K562 (cell line): ENCODE data around the gene CDC45. TPM values are rescaled to one million over a fixed set of nuclear protein-coding genes. Genes with fewer than 3 reads are reported as not detected.

Experiments used
- ATAC-seq: fragments of 200-7000 bp; cut with Tn5 transposase; 3 replicates; pipeline ENCODE4 v1.9.1; 2020; ENCODE audit warnings: moderate library complexity
- BruUV-seq: library from RNA; stranded (reverse); fragments of 400-500 nt; replicated peaks from 2 replicates; lab custom pipeline; 2021; lab: Mats Ljungman, UMichigan
- CTCF ChIA-PET: fragments of 300-600 bp; formaldehyde crosslinking; extraction: SDS; loops from one replicate; lab custom pipeline; 2021; ENCODE audit warnings: low intra/inter-chr PET ratio; lab: Yijun Ruan, JAX
- POLR2A ChIA-PET: fragments of 300-600, 350-650 bp; sonication (Branson Sonifier 250); formaldehyde crosslinking; extraction: SDS; loops from one replicate; lab custom pipeline; 2021; ENCODE audit warnings: antibody characterized with exemption, inconsistent platforms; lab: Yijun Ruan, JAX
- DNase-seq, 4 experiments: peaks; one replicate each; pipeline versions ENCODE4 v3.0.0 to v3.0.0-alpha.2; 2011 to 2018; ENCODE audit warnings: low spot score in 3 of 4, mixed read lengths in 3 of 4; ENCODE audit errors: extremely low read depth in 1 of 4
- FAIRE-seq: peaks from 2 replicates; lab custom pipeline; 2011; peaks lifted over from hg19 to GRCh38; lab: Jason Lieb, UNC
- H2AFZ ChIP-seq: 2 replicates; pipeline ENCODE4 v1.6.0; 2011; ENCODE audit warnings: low read depth, low read length, control low read depth, inconsistent platforms
- H3K27ac ChIP-seq: fragments of 200-600 bp; 3 replicates; pipeline ENCODE4 v1.8.0; 2011; ENCODE audit warnings: low read depth, mild to moderate bottlenecking, control low read depth, inconsistent platforms, low read length, moderate library complexity, mixed read lengths; ENCODE audit errors: extremely low read depth
- H3K27me3 ChIP-seq, 2 experiments: fragments of 300-600 bp in 1 of 2; 2 replicates in 1 of 2; 3 replicates in 1 of 2; pipeline versions ENCODE4 v1.6.0 to v1.8.0; 2011; ENCODE audit warnings: inconsistent platforms in 2 of 2, low read length in 2 of 2, mild to moderate bottlenecking in 1 of 2, mixed read lengths in 1 of 2, moderate library complexity in 1 of 2; ENCODE audit not compliant: control insufficient read depth in 2 of 2, insufficient read depth in 2 of 2
- H3K36me3 ChIP-seq: fragments of 300-600 bp; 3 replicates; pipeline ENCODE4 v1.8.0; 2011; ENCODE audit warnings: mild to moderate bottlenecking, low read length, inconsistent platforms; ENCODE audit not compliant: control insufficient read depth, insufficient read depth
- H3K4me1 ChIP-seq, 2 experiments: fragments of 200-600 bp in 1 of 2; replicated peaks in 1 of 2; 2 replicates in 1 of 2; 3 replicates in 1 of 2; pipeline versions ENCODE4 v1.5.1 to v1.8.0; 2011; ENCODE audit warnings: inconsistent platforms in 2 of 2, low read length in 2 of 2, mild to moderate bottlenecking in 1 of 2, mixed read lengths in 1 of 2, moderate library complexity in 1 of 2; ENCODE audit not compliant: control insufficient read depth in 2 of 2, insufficient read depth in 2 of 2
- H3K4me2 ChIP-seq: 2 replicates; pipeline ENCODE4 v1.6.1; 2011; ENCODE audit warnings: low read length, control low read depth, inconsistent platforms, mixed read lengths; ENCODE audit not compliant: insufficient read depth
- H3K4me3 ChIP-seq: fragments of 200-600 bp; sonication (generic), shearing (Covaris generic); 2 replicates; pipeline ENCODE4 v1.5.1; 2016; ENCODE audit warnings: control low read depth, inconsistent platforms
- H3K79me2 ChIP-seq: fragments of 200-600 bp; 3 replicates; pipeline ENCODE4 v1.8.0; 2011; ENCODE audit warnings: low read length, inconsistent platforms; ENCODE audit not compliant: control insufficient read depth, insufficient read depth
- H3K9ac ChIP-seq, 2 experiments: 2 replicates each; pipeline versions ENCODE4 v1.6.0 to v1.6.1; 2011; ENCODE audit warnings: low read depth in 2 of 2, low read length in 2 of 2, control low read depth in 1 of 2, inconsistent platforms in 1 of 2, mild to moderate bottlenecking in 1 of 2, mixed read lengths in 1 of 2; ENCODE audit not compliant: insufficient read depth in 1 of 2
- H3K9me1 ChIP-seq: one replicate; pipeline ENCODE4 v1.6.0; 2011; ENCODE audit warnings: inconsistent platforms, mild to moderate bottlenecking, low read length, moderate library complexity; ENCODE audit not compliant: control insufficient read depth, insufficient read depth
- H3K9me3 ChIP-seq: replicated peaks from 2 replicates; pipeline ENCODE4 v1.5.1; 2011; ENCODE audit warnings: low read depth, low read length, inconsistent platforms; ENCODE audit not compliant: control insufficient read depth, insufficient read depth
- H4K20me1 ChIP-seq: replicated peaks from 2 replicates; pipeline ENCODE4 v1.6.1; 2011; ENCODE audit warnings: low read length, inconsistent platforms, mixed read lengths; ENCODE audit not compliant: control insufficient read depth, insufficient read depth
- BCL6 ChIP-seq: fragments of 250-450 bp; sonication (Bioruptor Pico); IDR thresholded peaks from 2 replicates; pipeline ENCODE4 v1.4.0; 2020
- E2F8 ChIP-seq: fragments of 450-650 bp; IDR thresholded peaks from 2 replicates; pipeline ENCODE4 v1.7.1; 2018; ENCODE audit warnings: mild to moderate bottlenecking, low read depth; ENCODE audit not compliant: partially characterized antibody
- FOS ChIP-seq: IDR thresholded peaks from 3 replicates; pipeline ENCODE4 v1.6.1; 2011; ENCODE audit not compliant: insufficient read length; ENCODE audit errors: extremely low read depth
- MBD2 ChIP-seq: sonication (generic); IDR thresholded peaks from 2 replicates; pipeline ENCODE4 v1.6.1; 2016; ENCODE audit warnings: low read depth, borderline replicate concordance
- ZBTB26 ChIP-seq: fragments of 450-650 bp; formaldehyde crosslinking; IDR thresholded peaks from 2 replicates; pipeline ENCODE4 v1.4.0; 2022; ENCODE audit warnings: missing genetic modification characterization
- ZC3H11A ChIP-seq: IDR thresholded peaks from 2 replicates; pipeline ENCODE4 v1.6.1; 2012; ENCODE audit warnings: low read depth, low read length, improper control_type of control experiment
- WGBS: fragments of 100-300 bp; shearing (Covaris generic); methylation state at CpG from one replicate; pipeline ENCODE4 v1.1.6; 2016; ENCODE audit warnings: low coverage, mixed read lengths; ENCODE audit not compliant: insufficient coverage; ENCODE audit errors: missing lambda C conversion rate; 5-methylcytosine and 5-hydroxymethylcytosine counted together
- in situ Hi-C: fragments of 300-500 bp; cut with MboI; formaldehyde crosslinking; loops from 4 replicates; pipeline ENCODE4 v1.15.0; 2018; ENCODE audit warnings: inconsistent platforms, mixed read lengths
- intact Hi-C: fragments of 100-400 bp; cut with micrococcal nuclease; formaldehyde crosslinking; loops from 2 replicates; pipeline ENCODE4 v1.14.2; 2022
- polyA plus RNA-seq, 8 experiments: library from polyadenylated mRNA; depleted of rRNA in 4 of 8; stranded (reverse) in 5 of 8; unstranded in 3 of 8; fragments of >200 nt; fragmentation: Nextera tagmentation in 2 of 8; fragmentation: Illumina TruSeq in 1 of 8; extraction: Ambion mirVana in 2 of 8; extraction: Trizol in 1 of 8; gene quantifications; 2 replicates each; pipeline versions ENCODE4 v1.2.1 to v1.2.3, GENCODE V29; 2011 to 2014; ENCODE audit warnings: inconsistent platforms in 1 of 8, missing spikeins in 1 of 8
- total RNA-seq, 7 experiments: library from RNA; depleted of rRNA in 6 of 7; stranded (reverse); fragments of >200 nt in 6 of 7; fragmentation: Illumina TruSeq in 2 of 7; extraction: Trizol in 2 of 7; gene quantifications; 2 replicates each; pipeline versions ENCODE4 v1.2.1 to v1.2.3, GENCODE V29; 2011 to 2021; ENCODE audit warnings: low replicate concordance in 1 of 7
- TF ChIP-seq, protein P1 (sequence below): fragments of 250-450 bp; sonication (Bioruptor Pico); IDR thresholded peaks from 2 replicates; pipeline ENCODE4 v1.4.0; 2020; ENCODE audit warnings: mild to moderate bottlenecking, moderate library complexity
- TF ChIP-seq, protein P2 (sequence below): fragments of 450-650 bp; formaldehyde crosslinking; IDR thresholded peaks from 2 replicates; pipeline ENCODE4 v1.4.0; 2020; ENCODE audit warnings: mild to moderate bottlenecking, mixed read lengths

Gene CDC45
- total and polyA plus RNA-seq, 9 of the 15 experiments (the other 6 are each of a cell fraction or from before 2014, with no cell fraction given), result 251 to 580 (median 410) TPM

DNA sequence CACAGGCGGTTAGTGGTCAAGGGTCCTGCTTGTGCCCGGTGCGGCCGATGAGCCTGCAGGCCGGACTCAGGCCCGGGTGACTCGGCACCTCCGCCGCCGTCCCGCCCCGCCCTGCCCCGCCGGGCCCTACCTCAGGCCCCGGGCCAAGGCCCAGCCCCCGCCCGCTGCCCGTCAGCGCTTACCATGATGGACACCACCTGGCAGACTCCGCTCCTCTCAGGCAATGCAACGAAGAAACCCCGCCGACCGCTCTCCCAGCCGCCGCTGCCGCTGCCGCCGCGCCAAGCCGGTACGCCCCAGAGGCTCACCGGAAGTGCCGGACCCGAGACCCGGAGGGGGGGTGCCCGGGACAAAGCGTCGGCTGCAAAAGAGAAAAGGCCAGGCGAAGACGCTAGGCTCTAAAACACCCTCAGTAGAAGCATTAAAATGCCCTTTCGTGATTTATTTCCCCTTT lies 792 bp upstream of the CDC45 start, which contains the start of gene UFD1:
TSS of gene UFD1 (minus strand) at position 293 of the 454 bp plus-strand sequence. CDS start at position 185, 108 bp downstream.
- H3K36me3 ChIP-seq, result peaks cover 64% of the 10 kb centered on the region
- POLR2A ChIA-PET, result interaction anchor here (0.5 to 5.4 kb wide), 49 partner anchors 8 to 477 kb away, joined by 3 to 148 read pairs (median 5); partner anchors contain the start of genes C22orf39, CLTCL1, DGCR2 and HIRA
- intact Hi-C loops, result loop anchor here (1.0 to 5.0 kb wide), 10 partner anchors 32 to 357 kb away; partner anchors contain the start of genes C22orf39, DGCR2, ESS2 and MRPL40
- peak; percentile 95 to 99 (median 98) for DNase-seq
- H3K9me3 ChIP-seq, result no peaks in the 10 kb centered on the region
- no peaks in the 10 kb centered on the region for H3K9me1 ChIP-seq
- peak within 1 kb of the TSS; percentile 97 for H3K4me2 ChIP-seq
- peak; percentile 82 for ATAC-seq
- no peak for FAIRE-seq
- H3K4me3 ChIP-seq, result peak within 1 kb of the TSS; percentile 70
- BruUV-seq, result no TSS peak
- peak within 1 kb of the TSS; percentile 97 for H3K27ac ChIP-seq
- in situ Hi-C loops, result no loop called here
- peaks cover 85% of the 10 kb centered on the region for H3K79me2 ChIP-seq
- H2AFZ ChIP-seq, result peak within 1 kb of the TSS; percentile 99
- peak within 1 kb of the TSS; percentile 96 to 97 for H3K9ac ChIP-seq
- CTCF ChIA-PET, result interaction anchor here (0.5 to 1.5 kb wide), 4 partner anchors 48 to 524 kb away, joined by 3 to 5 read pairs (median 4); partner anchors contain the start of gene HIRA
- peaks cover 7 to 16% of the 10 kb centered on the region in 2 experiments for H3K4me1 ChIP-seq
- under 1% methylated on average over 42 of the region's 42 CpGs for WGBS
- peaks cover 31% of the 10 kb centered on the region for H4K20me1 ChIP-seq
- no peaks in the 10 kb centered on the region for H3K27me3 ChIP-seq
- TF ChIP-seq BCL6 (CRISPR knock-in tag) (no peak), ZBTB26 (no peak), FOS (no peak), E2F8 (no peak), ZC3H11A (peak; percentile 24; the same call in 1 of the 2 replicates), MBD2 (no peak)
- TF ChIP-seq, protein P1, sequence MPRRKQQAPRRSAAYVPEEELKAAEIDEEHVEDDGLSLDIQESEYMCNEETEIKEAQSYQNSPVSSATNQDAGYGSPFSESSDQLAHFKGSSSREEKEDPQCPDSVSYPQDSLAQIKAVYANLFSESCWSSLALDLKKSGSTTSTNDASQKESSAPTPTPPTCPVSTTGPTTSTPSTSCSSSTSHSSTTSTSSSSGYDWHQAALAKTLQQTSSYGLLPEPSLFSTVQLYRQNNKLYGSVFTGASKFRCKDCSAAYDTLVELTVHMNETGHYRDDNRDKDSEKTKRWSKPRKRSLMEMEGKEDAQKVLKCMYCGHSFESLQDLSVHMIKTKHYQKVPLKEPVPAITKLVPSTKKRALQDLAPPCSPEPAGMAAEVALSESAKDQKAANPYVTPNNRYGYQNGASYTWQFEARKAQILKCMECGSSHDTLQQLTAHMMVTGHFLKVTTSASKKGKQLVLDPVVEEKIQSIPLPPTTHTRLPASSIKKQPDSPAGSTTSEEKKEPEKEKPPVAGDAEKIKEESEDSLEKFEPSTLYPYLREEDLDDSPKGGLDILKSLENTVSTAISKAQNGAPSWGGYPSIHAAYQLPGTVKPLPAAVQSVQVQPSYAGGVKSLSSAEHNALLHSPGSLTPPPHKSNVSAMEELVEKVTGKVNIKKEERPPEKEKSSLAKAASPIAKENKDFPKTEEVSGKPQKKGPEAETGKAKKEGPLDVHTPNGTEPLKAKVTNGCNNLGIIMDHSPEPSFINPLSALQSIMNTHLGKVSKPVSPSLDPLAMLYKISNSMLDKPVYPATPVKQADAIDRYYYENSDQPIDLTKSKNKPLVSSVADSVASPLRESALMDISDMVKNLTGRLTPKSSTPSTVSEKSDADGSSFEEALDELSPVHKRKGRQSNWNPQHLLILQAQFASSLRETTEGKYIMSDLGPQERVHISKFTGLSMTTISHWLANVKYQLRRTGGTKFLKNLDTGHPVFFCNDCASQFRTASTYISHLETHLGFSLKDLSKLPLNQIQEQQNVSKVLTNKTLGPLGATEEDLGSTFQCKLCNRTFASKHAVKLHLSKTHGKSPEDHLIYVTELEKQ (CRISPR knock-in tag), result peak; percentile 57; the same call in 1 of the 2 replicates
- TF ChIP-seq, protein P2, sequence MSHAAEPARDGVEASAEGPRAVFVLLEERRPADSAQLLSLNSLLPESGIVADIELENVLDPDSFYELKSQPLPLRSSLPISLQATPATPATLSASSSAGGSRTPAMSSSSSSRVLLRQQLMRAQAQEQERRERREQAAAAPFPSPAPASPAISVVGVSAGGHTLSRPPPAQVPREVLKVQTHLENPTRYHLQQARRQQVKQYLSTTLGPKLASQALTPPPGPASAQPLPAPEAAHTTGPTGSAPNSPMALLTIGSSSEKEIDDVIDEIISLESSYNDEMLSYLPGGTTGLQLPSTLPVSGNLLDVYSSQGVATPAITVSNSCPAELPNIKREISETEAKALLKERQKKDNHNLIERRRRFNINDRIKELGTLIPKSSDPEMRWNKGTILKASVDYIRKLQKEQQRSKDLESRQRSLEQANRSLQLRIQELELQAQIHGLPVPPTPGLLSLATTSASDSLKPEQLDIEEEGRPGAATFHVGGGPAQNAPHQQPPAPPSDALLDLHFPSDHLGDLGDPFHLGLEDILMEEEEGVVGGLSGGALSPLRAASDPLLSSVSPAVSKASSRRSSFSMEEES (CRISPR knock-in tag), result peak; percentile 34; the same call in 1 of the 2 replicates
